HEK293 (cell line): ENCODE measurements around the gene RHOD.

Source experiments
- CTCF ChIA-PET: fragments of 350-600 bp; formaldehyde crosslinking; extraction: SDS; loops from one replicate; lab custom pipeline; 2021; ENCODE audit warnings: antibody characterized with exemption; lab: Yijun Ruan, JAX
- POLR2A ChIA-PET: fragments of 300-600 bp; formaldehyde crosslinking; extraction: SDS; loops from one replicate; lab custom pipeline; 2020; ENCODE audit warnings: antibody characterized with exemption, inconsistent platforms; lab: Yijun Ruan, JAX
- H3K27ac ChIP-seq: fragments of 200-500 bp; sonication (Bioruptor generic); 2 replicates; pipeline ENCODE4 v1.5.1; 2014; ENCODE audit warnings: low read depth, low read length, control low read depth, inconsistent platforms; ENCODE audit errors: extremely low read depth
- H3K36me3 ChIP-seq, 2 experiments: fragments of 200-500 bp in 1 of 2; sonication (Bioruptor generic) in 1 of 2; 1 replicate in 1 of 2; 2 replicates in 1 of 2; pipeline ENCODE4 v1.5.1; 2014 to 2017; ENCODE audit warnings: inconsistent platforms in 2 of 2, low read length in 2 of 2; ENCODE audit not compliant: control insufficient read depth in 2 of 2, insufficient read depth in 1 of 2
- H3K4me1 ChIP-seq: fragments of 200-500 bp; sonication (Bioruptor generic); 2 replicates; pipeline ENCODE4 v1.5.1; 2014; ENCODE audit warnings: mild to moderate bottlenecking, low read length, inconsistent platforms; ENCODE audit not compliant: control insufficient read depth, insufficient read depth
- H3K4me3 ChIP-seq: 2 replicates; pipeline ENCODE4 v1.5.1; 2011; ENCODE audit warnings: low read depth, mild to moderate bottlenecking, control low read depth, low read length, moderate library complexity
- H3K9me3 ChIP-seq: fragments of 200-500 bp; sonication (Bioruptor generic); 2 replicates; pipeline ENCODE4 v1.5.1; 2014; ENCODE audit warnings: low read depth, low read length, inconsistent platforms; ENCODE audit not compliant: control insufficient read depth, insufficient read depth
- AEBP2 ChIP-seq: fragments of 450-650 bp; formaldehyde crosslinking; IDR thresholded peaks from 2 replicates; pipeline ENCODE4 v1.5.1; 2016; ENCODE audit warnings: missing biosample characterization, missing genetic modification characterization, borderline replicate concordance
- CTCF ChIP-seq: fragments of 450-650 bp; formaldehyde crosslinking; IDR thresholded peaks from 2 replicates; pipeline ENCODE4 v1.5.1; 2016; ENCODE audit warnings: missing biosample characterization, missing genetic modification characterization
- GFI1B ChIP-seq: fragments of 450-650 bp; formaldehyde crosslinking; IDR thresholded peaks from 2 replicates; pipeline ENCODE4 v1.5.1; 2016; ENCODE audit warnings: missing biosample characterization, missing genetic modification characterization
- HIC1 ChIP-seq: fragments of 450-650 bp; formaldehyde crosslinking; IDR thresholded peaks from 2 replicates; pipeline ENCODE4 v1.5.1; 2016; ENCODE audit warnings: missing biosample characterization, missing genetic modification characterization
- INSM2 ChIP-seq: fragments of 450-650 bp; formaldehyde crosslinking; IDR thresholded peaks from 2 replicates; pipeline ENCODE4 v1.5.1; 2016; ENCODE audit warnings: missing biosample characterization, missing genetic modification characterization
- KLF10 ChIP-seq: fragments of 450-650 bp; IDR thresholded peaks from 2 replicates; pipeline ENCODE4 v1.5.1; 2018; ENCODE audit warnings: missing biosample characterization, mild to moderate bottlenecking, missing genetic modification characterization
- KLF16 ChIP-seq: fragments of 450-650 bp; formaldehyde crosslinking; IDR thresholded peaks from 2 replicates; pipeline ENCODE4 v1.5.1; 2017; ENCODE audit warnings: missing biosample characterization, missing genetic modification characterization
- RBAK ChIP-seq: fragments of 450-650 bp; formaldehyde crosslinking; IDR thresholded peaks from 2 replicates; pipeline ENCODE4 v1.5.1; 2016; ENCODE audit warnings: missing biosample characterization, missing genetic modification characterization
- SALL2 ChIP-seq: fragments of 450-650 bp; formaldehyde crosslinking; IDR thresholded peaks from 2 replicates; pipeline ENCODE4 v1.5.0; 2017; ENCODE audit warnings: missing biosample characterization, mild to moderate bottlenecking, missing genetic modification characterization, borderline replicate concordance
- SP7 ChIP-seq: fragments of 450-650 bp; formaldehyde crosslinking; IDR thresholded peaks from 2 replicates; pipeline ENCODE4 v1.5.1; 2016; ENCODE audit warnings: missing biosample characterization, missing genetic modification characterization
- YY1 ChIP-seq: fragments of 450-650 bp; formaldehyde crosslinking; IDR thresholded peaks from 2 replicates; pipeline ENCODE4 v1.5.1; 2018; ENCODE audit warnings: missing biosample characterization, missing genetic modification characterization
- YY2 ChIP-seq: fragments of 450-650 bp; formaldehyde crosslinking; IDR thresholded peaks from 2 replicates; pipeline ENCODE4 v1.5.1; 2016; ENCODE audit warnings: missing biosample characterization, missing genetic modification characterization
- ZBTB11 ChIP-seq: fragments of 450-650 bp; formaldehyde crosslinking; conservative IDR thresholded peaks from 2 replicates; pipeline ENCODE4 v1.5.1; 2016; ENCODE audit warnings: low read depth, missing biosample characterization, missing genetic modification characterization
- ZBTB6 ChIP-seq: fragments of 450-650 bp; formaldehyde crosslinking; IDR thresholded peaks from 2 replicates; pipeline ENCODE4 v1.5.1; 2017; ENCODE audit warnings: missing biosample characterization, missing genetic modification characterization
- ZIC2 ChIP-seq: fragments of 450-650 bp; formaldehyde crosslinking; IDR thresholded peaks from 2 replicates; pipeline ENCODE4 v1.5.1; 2016; ENCODE audit warnings: missing biosample characterization, missing genetic modification characterization
- ZNF239 ChIP-seq: fragments of 450-650 bp; formaldehyde crosslinking; IDR thresholded peaks from 2 replicates; pipeline ENCODE4 v1.5.1; 2016; ENCODE audit warnings: missing biosample characterization, missing genetic modification characterization
- ZNF623 ChIP-seq: fragments of 450-650 bp; formaldehyde crosslinking; IDR thresholded peaks from 2 replicates; pipeline ENCODE4 v1.5.1; 2016; ENCODE audit warnings: missing biosample characterization, missing genetic modification characterization
- ZNF701 ChIP-seq: fragments of 450-650 bp; formaldehyde crosslinking; IDR thresholded peaks from 2 replicates; pipeline ENCODE4 v1.5.1; 2016; ENCODE audit warnings: missing biosample characterization, missing genetic modification characterization
- ZNF707 ChIP-seq: fragments of 450-650 bp; formaldehyde crosslinking; IDR thresholded peaks from 2 replicates; pipeline ENCODE4 v1.5.1; 2016; ENCODE audit warnings: missing biosample characterization, missing genetic modification characterization
- ZNF76 ChIP-seq: fragments of 450-650 bp; formaldehyde crosslinking; IDR thresholded peaks from 2 replicates; pipeline ENCODE4; 2016; ENCODE audit warnings: low read depth, missing biosample characterization, missing genetic modification characterization, borderline replicate concordance

Gene RHOD

GRCh38 chr11:67048515-67049130 is 8.0 kb upstream of the RHOD start:
- Histone ChIP-seq H3K4me1 (no peaks in the 10 kb centered on the region), H3K4me3 (no peak overlapping the region), H3K36me3 (no peaks in the 10 kb centered on the region), H3K9me3 (no peaks in the 10 kb centered on the region), H3K27ac (no peak overlapping the region)
- ChIA-PET POLR2A (no interaction called here), CTCF (no interaction called here)
- no peak for TF ChIP-seq ZIC2 (tag by site-specific recombination)
- no peak for TF ChIP-seq ZNF701
- no peak for TF ChIP-seq YY1
- TF ChIP-seq HIC1 (tag by site-specific recombination), result no peak
- no peak for TF ChIP-seq ZBTB11
- no peak for TF ChIP-seq ZBTB6 (tag by site-specific recombination)
- TF ChIP-seq ZNF76, result no peak
- no peak for TF ChIP-seq AEBP2
- TF ChIP-seq KLF16 (tag by site-specific recombination), result no peak
- TF ChIP-seq KLF10 (tag by site-specific recombination), result no peak
- no peak for TF ChIP-seq SALL2 (tag by site-specific recombination)
- TF ChIP-seq ZNF239, result no peak
- TF ChIP-seq SP7 (tag by site-specific recombination), result no peak
- no peak for TF ChIP-seq ZNF707 (tag by site-specific recombination)
- TF ChIP-seq ZNF623 (tag by site-specific recombination), result no peak
- TF ChIP-seq YY2, result no peak

GRCh38 chr11:67050139-67050538 is 6.5 kb upstream of the RHOD start:
- no peak overlapping the region for H3K27ac ChIP-seq
- no peaks in the 10 kb centered on the region for H3K9me3 ChIP-seq
- TF ChIP-seq GFI1B, result no peak
- 0 out of 2 replicates have a peak, but pooled peaks have one; percentile 15 for TF ChIP-seq ZIC2 (tag by site-specific recombination)
- no peak for TF ChIP-seq INSM2 (tag by site-specific recombination)
- TF ChIP-seq RBAK (tag by site-specific recombination), result no peak
- TF ChIP-seq CTCF (tag by site-specific recombination), result peak; percentile 69
- CTCF ChIA-PET, result interaction anchor here (0.7 to 1.6 kb wide), 4 partner anchors 14 to 24 kb away, joined by 3 to 5 read pairs (median 3); no protein-coding TSS in a partner anchor
- H3K36me3 ChIP-seq, result no peaks in the 10 kb centered on the region
- H3K4me1 ChIP-seq, result no peaks in the 10 kb centered on the region
- POLR2A ChIA-PET, result no interaction called here
- no peak overlapping the region for H3K4me3 ChIP-seq
